ENCODE measurements around the gene ZNF513.

The ZNF513 gene

GRCh38 chr2:27421660-27422250, 41.2 kb upstream of the ZNF513 start:
- DNase-seq (ENCODE audit: low read depth): no peak
- H3K4me3 ChIP-seq (ENCODE audit: low read depth, low read length): no peak overlapping the region

GRCh38 chr2:27420996-27421395, 40.5 kb upstream of the ZNF513 start:
- TF ChIP-seq CTCF (IDR thresholded peaks at IDR 0.05; ENCODE audit: control insufficient read depth, extremely low read depth, insufficient read depth): no peak
- no peak overlapping the region for H3K4me3 ChIP-seq (ENCODE audit: low read depth, low read length)
- peak; percentile 88 for DNase-seq (ENCODE audit: low read depth)

More at GRCh38 chr2:27421660-27422250, 41.2 kb upstream of the ZNF513 start:
- TF ChIP-seq CTCF (IDR thresholded peaks at IDR 0.05; ENCODE audit: control insufficient read depth, extremely low read depth, insufficient read depth): no peak

- H3K4me3 ChIP-seq (ENCODE audit: low read depth, low read length): no peak overlapping the region
- DNase-seq (ENCODE audit: low read depth): no peak
- no peak for TF ChIP-seq CTCF (IDR thresholded peaks at IDR 0.05; ENCODE audit: control insufficient read depth, extremely low read depth, insufficient read depth)
These were observed 35.6 kb upstream of the ZNF513 start for GRCh38 chr2:27416151-27416550.

- TF ChIP-seq CTCF (IDR thresholded peaks at IDR 0.05; ENCODE audit: control insufficient read depth, extremely low read depth, insufficient read depth): no peak
- no peak for DNase-seq (ENCODE audit: low read depth)
These were observed 32.1 kb upstream of the ZNF513 start for GRCh38 chr2:27412419-27413152.

GRCh38 chr2:27409321-27410073, 29.0 kb upstream of the ZNF513 start, which contains the start of gene PPM1G:
PPM1G (minus strand) TSS chr2:27409591; CDS start chr2:27409422, 169 bp downstream.
- no peak for TF ChIP-seq CTCF (IDR thresholded peaks at IDR 0.05; ENCODE audit: control insufficient read depth, extremely low read depth, insufficient read depth)
- H3K4me3 ChIP-seq (ENCODE audit: low read depth, low read length): peak within 1 kb of the TSS; percentile 94
- DNase-seq (ENCODE audit: low read depth): peak; percentile 74

More at GRCh38 chr2:27412419-27413152, 32.1 kb upstream of the ZNF513 start:
- no peak overlapping the region for H3K4me3 ChIP-seq (ENCODE audit: low read depth, low read length)

- DNase-seq (ENCODE audit: low read depth): no peak
- peak overlapping the region; percentile 94 for H3K4me3 ChIP-seq (ENCODE audit: low read depth, low read length)
- no peak for TF ChIP-seq CTCF (IDR thresholded peaks at IDR 0.05; ENCODE audit: control insufficient read depth, extremely low read depth, insufficient read depth)
These were observed 28.2 kb upstream of the ZNF513 start for GRCh38 chr2:27408601-27409320.

All from LNCaP clone FGC (cell line).